HuH-7.5 (cell line): Measurements from ENCODE around the gene SLC22A15.
"Not testable (repeated sequence)": the region's sequence is repeated elsewhere in the genome, so short reads cannot be mapped to it uniquely, and the experiment has no call there.

Experiments
- DNase-seq: peaks from one replicate; pipeline ENCODE4 v3.0.0; 2011; ENCODE audit warnings: low spot score

The SLC22A15 gene

DNA sequence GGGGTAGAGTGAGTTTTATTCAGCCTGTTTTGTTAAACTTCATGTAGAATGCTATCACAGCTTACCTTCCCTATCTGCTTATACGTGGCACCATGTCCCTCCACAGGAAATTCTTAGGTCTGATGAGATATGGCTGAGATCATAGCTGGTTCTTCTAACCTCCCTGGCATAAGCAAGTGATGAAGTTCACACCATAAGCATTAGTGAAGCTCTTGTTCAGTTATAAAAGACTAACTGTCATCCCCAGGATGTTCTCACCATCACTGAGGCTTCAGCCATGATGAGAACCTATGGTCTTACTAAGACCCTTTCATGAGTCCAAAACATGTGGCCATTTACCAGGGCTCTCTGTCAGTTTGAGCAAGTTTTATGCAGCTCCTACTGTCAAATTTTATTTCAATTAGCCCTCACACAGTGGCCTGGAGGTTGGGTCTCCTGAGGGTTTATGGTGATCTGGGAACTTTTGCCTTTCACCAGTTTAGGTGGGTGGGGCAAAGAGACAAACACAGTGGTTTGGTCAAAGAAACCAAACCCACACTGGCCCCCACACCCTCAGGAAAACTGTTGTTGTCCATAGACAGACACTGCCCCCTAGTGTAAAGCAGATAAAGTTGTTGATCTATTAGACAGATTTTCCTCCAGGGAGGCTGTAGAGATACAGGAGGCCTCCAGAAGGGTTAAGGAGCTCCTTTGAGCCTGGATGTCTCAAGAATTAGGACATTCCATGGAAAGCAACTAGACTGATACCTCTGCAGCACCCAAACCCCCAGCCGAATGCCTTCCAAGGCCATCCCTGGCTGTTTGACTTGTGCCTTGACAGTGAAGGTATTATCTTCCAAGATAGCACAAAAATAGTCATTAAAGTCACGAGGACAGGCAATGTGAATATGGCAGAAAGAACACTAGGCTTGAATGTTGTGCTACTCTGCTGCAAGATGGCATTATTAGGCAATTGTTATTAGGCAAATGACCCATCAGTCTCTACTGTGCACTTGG is 5.0 kb downstream of the SLC22A15 start:
- DNase-seq, result peak; percentile 60

DNA sequence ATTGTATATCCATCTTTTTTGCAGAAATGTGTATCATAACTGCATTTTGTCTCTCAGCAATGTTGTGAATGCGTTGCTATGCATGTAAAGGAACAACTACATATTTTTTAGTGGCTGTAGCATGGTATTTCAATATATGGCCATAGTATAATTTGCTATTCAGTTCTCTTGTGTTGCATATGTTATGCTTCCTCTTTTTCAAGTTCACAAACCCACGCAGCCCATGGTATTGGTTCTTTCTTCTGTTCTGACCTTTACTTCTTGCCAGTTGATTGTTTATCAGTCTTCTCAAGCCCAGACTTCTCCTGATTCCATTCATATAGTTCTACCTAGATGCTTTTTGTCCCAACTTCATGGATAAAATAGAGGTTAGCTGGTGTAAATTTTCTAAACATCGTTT is 6.1 kb downstream of the SLC22A15 start:
- no peak for DNase-seq

DNA sequence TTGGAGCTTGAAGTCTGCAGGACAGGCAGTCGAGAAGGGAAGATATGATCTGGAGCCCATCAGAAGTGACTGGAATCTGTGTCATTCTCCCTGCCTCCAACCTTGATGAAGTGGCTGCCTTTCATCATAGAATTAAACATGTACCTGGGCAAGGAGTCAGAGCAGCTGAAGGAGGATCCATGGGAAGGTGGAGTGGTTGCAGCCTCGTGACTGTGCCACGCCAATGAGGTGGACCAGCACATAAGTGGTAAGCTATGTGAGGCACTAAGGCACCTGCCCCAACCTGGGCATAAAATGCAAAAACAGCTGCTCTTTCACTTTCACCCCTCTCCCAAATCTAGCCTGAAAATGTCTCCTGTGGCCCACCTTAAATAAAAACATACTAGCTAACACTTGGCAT is 7.3 kb downstream of the SLC22A15 start:
- no peak for DNase-seq

DNA sequence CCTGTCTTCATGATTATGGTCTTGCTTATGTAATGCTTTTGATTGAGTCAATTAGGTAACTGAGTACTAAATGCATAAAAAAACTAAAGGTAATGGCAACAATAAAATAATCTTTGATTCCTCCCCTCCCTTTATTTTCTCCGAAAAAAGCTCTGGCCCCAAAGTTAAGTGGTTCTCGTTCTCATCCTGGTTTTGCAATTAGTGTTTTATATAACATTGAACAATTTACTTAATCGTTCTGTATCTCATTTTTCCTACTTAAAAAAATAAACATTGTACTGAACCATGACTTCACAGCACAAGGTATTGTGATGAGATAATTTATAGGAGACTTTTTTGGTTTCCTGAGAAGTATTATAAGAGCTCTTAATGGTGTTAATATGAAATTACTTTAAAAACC is 11.3 kb downstream of the SLC22A15 start:
- no peak for DNase-seq

DNA sequence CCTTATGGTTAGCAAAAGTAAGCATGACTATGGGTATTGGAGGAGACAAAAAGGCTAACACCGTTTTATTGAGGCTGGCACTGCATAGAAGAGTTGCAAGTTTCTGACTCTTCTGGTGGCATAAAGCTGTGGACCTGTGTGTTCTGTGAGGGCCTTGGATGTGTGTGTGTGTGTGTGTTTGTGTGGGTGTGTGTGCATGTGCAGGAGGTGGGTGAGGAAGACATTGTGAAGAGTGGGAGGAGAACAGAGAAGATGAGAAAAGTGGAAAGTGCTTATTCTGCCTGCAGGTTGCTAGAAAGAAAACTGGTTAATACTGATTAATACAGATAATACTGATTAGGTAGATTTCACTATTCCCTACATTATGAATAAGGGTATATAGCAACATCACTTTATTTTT is 12.6 kb downstream of the SLC22A15 start:
- no peak for DNase-seq

DNA sequence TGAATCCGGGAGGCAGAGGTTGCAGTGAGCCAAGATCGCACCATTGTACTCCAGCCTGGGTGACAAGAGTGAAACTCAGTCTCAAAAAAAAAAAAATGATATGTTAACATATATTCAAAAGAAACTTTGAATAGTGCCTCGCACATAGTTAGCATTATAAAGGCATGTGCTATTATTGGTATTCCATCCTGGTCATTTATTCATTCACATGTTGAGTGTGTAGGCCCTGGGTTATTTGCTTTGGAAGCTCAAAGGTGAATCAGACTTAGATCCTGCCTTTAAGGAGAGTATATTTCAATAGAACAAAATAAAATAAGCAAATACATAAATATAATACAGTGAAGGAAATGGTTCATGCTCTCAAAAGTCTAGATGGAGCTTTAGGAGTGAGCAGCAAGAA is 13.4 kb downstream of the SLC22A15 start:
- DNase-seq, result no peak

DNA sequence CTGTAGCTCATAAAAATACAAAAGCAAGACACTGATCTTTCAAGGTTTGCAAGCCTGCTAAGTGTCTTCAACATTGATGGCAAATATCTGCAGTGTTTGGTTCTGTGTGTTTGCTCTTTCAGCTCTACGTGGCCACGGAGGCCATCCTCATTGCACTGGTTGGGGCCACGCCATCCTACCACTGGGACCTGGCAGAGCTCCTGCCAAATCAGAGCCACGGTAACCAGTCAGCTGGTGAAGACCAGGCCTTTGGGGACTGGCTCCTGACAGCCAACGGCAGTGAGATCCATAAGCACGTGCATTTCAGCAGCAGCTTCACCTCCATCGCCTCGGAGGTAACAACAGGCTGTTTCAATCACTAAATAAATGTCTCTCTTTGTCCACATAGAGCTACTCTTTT is 15.6 kb downstream of the SLC22A15 start:
- DNase-seq, result no peak

DNA sequence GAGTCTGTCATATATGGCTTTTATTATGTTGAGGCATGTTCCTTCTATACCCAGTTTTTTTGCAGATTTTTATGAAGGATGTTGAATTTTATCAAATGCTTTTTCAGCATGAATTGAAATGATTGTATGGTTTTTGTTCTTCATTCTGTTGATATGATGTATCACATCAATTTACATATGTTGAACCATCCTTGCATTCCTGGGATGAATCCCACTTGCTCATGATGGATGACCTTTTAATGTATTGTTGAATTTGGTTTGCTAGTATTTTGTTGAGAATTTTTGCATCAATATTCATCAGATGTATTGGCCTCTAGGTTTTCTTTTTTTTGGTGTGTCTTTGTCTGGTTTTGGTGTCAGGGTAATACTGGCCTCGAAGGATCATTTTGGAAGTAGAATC is 21.6 kb downstream of the SLC22A15 start:
- not testable (repeated sequence) for DNase-seq

DNA sequence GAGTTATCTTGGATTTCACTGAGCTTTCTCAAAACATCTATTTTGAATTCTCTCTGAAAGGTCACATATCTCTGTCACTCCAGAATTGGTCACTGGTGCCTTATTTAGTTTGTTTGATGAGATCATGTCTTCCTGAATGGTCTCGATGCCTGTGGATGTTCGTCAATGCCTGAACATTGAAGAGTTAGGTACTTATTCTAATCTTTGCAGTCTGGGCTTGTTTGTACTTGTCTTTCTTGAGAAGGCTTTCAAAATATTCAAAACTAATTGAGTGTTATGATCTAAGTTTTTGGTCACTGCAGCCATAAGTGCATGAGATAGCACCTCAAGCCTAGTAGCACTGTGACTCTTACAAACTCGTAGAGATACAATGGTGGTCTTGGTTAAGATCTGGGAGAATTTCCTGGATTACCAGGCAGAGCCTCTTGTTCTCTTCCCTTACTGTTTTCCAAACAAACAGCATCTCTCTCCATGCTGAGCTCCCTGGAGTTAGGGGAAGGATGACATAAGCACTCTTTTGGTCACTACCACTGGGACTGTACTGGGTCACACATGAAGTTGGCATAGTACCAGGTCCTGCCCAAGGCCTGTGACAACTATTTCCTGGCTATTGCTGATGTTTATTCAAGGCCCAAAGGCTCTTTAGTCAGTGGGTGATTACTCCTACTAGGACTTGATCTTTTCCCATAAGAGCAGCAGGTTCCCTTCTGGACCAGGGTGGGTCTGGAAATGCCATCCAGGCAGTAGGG is 25.6 kb downstream of the SLC22A15 start:
- no peak for DNase-seq

DNA sequence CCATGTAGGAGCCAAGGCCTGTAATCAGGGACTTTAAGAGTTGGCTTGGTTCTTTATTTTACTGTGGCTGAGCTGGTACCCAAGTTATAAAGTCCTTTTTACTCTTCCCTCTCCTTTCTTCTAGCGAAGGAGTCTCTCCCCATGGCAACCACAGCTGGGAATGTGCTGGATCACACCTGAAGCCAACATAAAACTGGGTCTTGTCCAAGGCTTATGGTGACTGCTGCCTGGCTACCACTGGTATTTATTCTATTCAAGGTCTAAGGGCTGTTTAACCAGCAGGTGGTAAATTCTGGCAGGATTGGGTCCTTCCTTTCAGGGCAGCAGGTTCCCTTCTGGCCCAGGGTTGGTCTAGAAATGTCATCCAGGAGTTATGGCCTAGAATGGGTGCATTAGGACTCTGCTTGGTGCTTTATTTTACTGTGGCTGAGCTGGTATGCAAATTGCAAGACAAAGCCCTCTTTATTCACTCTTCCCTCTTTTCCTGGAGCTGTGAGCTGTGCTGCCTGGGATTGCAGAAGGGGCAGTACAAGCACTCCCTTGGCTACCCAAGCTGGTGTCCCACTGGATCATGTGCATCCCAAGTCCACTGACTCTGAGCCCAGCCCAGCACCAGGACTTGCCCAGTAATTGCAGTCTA is 26.6 kb downstream of the SLC22A15 start:
- DNase-seq, result no peak

DNA sequence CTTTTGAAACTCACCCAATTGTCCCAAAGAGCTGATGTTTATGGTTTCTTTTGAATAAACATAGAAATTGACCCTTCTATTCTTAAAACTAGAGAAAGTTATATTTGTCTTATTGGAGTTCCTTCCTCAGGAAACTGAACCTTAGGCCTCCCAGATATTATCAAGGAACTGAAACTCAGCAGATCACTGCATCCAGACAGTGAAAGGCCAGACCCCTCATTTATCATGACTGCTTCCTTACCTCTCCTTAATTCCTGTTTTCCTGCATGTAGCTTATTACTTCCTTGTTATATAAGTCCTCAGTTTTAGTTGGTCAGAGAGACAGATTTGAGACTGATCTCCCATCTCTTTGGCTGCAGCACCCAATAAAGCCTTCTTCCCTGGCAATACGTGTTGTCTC is 27.5 kb downstream of the SLC22A15 start:
- DNase-seq, result no peak

DNA sequence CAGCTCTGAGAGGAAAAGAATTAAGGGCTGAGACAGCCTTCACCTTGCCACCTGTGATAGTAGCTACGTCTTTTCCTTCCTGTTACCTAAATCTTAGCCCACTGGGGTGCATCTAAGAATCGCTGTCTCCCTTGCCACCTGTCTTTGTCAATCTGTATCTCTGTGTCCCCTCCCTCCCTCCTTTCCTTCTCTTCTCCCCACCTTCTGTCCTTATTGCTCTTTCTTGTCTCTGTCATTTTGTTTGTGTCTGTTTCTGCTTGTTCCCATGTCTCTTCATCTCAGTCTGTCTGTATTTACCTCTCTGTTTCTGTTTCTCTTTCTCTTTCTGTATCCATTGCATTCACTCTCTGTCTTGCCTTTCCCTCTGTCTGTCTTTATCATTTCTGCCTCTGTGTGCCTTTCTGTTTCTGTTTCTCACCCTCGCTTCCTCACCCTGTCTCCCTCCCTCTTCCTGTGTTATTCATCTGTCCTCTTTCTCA is 30.2 kb downstream of the SLC22A15 start:
- no peak for DNase-seq

DNA sequence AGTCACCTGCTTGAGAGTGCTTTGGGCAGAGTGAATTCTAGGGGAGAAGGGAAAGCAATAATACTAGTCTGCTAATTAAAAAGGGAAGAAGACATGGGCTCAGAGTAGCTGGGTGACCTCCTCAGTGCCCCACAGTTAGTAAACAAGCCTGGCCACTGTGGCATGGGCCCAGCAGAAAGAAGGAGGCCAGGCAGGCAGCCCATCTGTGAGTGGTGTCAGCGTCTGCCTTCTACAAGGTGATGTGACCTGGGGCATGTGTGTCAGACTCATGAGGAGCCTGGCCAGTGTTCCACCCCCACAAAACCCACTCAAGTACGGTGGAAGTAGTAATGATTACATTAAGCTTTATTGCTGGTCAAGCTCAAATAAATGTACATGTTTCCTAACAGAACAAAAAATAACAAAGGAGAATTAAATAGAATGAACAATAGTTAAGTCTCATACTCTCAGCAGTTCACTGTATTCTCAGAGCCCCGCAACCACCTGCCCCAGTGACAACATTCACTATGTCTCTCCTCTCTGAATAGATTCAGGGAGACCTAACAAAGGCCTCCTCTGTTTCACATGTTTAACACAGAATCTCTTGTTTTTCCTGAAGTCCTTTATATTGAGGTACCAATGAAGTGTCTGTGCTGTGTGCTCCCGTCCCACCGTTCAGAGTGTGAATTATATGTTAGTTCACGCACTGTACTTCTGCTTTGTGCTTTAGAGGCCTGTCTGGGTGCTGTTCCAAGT is 32.5 kb downstream of the SLC22A15 start:
- no peak for DNase-seq

DNA sequence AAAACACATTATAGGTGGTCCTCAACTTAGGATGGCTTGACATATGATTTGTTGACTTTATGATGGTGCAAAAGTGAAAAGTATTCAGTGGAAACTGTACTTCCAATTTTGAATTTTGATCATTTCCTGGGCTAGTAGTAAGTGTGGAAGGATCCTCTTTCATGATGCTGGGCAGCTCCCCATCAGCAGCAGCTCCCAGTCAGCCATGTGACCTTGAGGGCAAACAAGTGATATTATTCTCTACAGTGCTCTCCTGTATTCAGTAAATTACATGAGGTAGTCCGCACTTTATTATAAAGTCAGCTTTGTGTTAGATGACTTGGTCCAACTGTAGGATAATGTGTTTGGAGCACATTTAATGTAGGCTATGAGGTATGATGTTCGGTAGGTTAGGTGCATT is 36.4 kb downstream of the SLC22A15 start:
- no peak for DNase-seq

DNA sequence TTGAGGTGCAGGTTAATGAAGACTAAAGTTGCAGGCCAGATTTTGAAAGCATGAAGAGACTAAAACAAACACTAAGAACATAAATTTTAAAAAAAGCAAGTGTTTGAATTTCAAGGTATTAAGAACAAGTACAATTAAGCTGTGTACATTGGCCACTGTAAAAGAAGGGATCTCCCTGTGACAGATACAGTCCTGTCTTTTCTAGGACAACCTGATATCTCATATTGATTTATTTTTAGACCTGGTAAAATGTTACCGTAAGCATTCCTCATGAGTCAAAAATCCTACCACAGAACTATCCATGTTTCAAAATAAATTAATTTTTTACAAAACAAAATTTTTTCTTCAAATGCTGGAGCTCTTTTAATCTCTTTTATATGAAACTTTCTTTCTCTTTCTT is 39.4 kb downstream of the SLC22A15 start:
- no peak for DNase-seq

DNA sequence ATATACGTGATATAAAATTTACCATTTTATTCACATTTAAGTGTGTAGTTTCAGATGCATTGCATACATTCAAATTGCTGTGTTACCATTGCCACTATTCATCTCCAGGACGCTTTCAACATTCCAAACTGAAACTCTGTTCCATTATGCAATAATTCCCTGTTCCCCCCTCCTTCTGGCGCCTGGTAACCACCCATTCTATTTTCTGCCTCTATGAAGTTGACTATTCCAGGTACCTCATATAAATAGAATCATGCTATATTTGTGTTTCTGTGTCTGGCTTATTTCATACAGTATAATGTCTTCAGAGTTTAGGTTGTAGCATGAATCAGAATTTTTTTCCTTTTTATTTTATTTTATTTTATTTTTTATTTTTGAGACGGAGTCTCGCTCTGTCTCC is 41.7 kb downstream of the SLC22A15 start:
- no peak for DNase-seq

DNA sequence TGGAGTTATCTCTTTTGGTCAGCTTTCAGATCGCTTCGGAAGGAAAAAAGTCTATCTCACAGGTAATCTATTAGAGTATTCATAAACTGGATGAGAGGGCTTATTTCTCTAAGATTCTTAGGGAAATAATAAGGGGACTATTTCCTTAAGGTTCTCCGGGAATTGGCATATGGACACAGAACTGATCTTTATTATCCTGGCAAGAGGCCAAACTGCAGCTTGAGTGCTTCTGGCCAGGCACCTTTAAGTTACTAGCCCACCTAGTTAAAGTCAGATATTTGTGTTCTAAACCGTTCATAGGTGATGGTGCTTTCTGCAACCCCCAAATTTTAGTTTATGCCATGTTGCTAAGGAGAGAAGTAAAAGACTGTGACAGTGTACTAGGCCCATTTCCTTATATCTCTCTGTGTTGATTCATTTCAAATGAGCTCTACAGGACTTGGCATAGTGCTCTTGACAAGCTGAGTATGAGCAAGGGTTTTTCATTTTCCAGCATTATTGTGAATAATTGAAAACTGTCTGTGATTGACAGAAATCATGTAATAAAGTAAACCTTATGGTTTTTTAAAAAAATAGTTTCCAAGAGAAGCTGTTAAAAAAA is 43.4 kb downstream of the SLC22A15 start:
- DNase-seq, result no peak

DNA sequence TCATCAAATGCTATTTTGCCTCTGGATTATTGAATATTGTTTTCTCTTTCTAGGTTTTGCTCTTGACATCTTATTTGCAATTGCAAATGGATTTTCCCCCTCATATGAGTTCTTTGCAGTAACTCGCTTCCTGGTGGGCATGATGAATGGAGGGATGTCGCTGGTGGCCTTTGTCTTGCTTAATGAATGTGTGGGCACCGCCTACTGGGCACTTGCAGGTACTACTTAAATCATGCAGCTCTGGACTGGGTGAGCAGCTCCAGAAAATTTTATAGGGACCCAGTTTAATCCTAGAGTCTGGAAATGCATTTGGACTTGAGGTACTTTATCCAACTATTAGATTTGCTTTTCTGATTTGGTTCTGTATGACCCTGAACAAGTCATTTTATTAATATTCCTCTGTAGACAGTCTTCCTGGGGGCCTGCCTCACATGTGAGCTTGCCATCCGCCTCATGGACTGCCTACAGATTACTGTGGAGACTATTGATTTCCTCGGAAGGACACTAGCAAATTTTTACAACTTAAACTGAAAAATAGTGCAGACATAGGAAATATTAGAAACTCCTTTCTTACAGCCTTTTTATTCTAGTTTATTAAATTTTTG is 44.5 kb downstream of the SLC22A15 start:
- DNase-seq, result peak; percentile 28

DNA sequence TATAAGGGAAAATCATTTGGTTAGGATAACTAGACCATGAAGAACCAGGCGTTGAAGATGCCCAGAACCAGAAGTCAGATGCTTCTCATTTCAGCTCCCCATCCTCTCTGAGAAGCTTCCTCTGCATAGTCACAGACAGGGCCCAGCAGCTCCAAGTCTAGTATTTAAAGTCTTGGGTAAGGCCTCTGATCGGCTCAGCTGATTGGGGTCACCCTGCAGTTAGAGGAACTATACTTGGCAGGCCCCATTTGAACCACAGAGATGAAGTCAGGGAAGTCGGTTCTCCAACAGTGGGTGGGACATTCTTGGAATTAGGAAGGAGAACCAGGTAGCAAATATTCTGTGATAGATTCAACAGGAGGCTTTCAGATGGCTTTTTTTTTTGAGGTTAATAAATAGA is 48.3 kb downstream of the SLC22A15 start:
- no peak for DNase-seq

DNA sequence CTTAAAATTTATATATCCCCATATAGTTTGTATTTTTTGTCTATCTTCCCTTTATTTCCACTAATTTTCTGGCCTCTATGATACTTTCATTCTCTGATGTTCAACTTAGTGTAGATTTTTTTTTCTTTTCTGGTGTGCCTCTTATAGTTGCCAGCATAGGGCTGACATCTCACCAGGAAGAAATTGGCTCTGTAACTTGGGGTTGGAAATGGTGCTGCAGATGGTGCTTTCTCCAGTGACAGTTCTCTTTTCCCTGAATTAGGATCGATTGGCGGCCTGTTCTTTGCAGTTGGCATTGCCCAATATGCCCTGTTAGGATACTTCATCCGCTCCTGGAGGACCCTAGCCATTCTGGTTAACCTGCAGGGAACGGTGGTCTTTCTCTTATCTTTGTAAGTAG is 50.3 kb downstream of the SLC22A15 start:
- DNase-seq, result no peak

DNA sequence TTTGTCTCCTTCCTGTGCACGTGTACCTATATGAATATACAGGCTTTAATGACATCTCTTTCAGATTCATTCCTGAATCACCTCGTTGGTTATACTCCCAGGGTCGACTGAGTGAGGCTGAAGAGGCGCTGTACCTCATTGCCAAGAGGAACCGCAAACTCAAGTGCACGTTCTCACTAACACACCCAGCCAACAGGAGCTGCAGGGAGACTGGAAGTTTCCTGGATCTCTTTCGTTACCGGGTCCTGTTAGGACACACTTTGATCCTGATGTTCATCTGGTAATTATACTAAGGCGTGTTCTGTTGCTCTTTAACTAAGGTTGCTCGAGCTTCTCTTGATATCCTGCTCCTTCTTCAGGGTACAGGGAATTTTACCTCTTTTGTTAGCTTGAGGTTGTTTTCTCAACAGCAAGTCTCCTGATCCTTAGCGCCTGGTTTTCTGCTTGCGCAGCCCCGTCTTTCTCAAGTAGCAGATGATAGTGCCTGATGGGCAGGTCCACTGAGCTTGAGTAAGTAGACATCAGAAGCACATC is 55.1 kb downstream of the SLC22A15 start:
- DNase-seq, result no peak
